HEK293T (cell line): Measurements from ENCODE around the gene HLCS.

Experiments
- ARNT ChIP-seq: fragments of 450-650 bp; IDR thresholded peaks from 2 replicates; pipeline ENCODE4 v1.6.1; 2017; ENCODE audit warnings: mild to moderate bottlenecking
- ELF4 ChIP-seq: fragments of 450-650 bp; IDR thresholded peaks from 2 replicates; pipeline ENCODE4 v1.6.1; 2017; ENCODE audit warnings: antibody characterized with exemption
- HDGF ChIP-seq: fragments of 450-650 bp; IDR thresholded peaks from 2 replicates; pipeline ENCODE4 v1.6.1; 2017; ENCODE audit warnings: antibody characterized with exemption, borderline replicate concordance
- NFRKB ChIP-seq: fragments of 450-650 bp; IDR thresholded peaks from 2 replicates; pipeline ENCODE4 v1.6.1; 2016; ENCODE audit warnings: mild to moderate bottlenecking, moderate library complexity
- SP1 ChIP-seq: fragments of 450-650 bp; IDR thresholded peaks from 2 replicates; pipeline ENCODE4 v1.6.1; 2017
- ZNF384 ChIP-seq: fragments of 450-650 bp; IDR thresholded peaks from 2 replicates; pipeline ENCODE4 v1.6.1; 2016

DNA sequence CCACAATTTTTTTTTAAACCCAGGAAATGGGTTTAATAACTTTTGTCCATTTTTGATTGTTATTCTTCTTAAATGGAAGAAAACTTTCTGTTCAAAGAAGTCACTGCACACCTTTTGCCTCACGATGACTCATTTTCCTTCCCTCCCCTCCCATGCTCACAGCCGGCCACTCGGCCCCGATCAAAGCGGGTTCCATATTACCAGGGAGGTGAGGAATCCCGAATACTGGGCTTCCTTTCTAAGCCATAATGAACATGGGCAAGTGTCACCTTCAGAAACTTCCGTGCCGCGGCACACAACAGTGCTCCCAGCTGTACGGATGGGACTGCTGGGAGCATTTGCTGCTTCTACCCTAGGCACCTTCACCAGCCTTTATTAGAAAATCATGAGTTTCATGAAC is 121.4 kb downstream of the HLCS start:
- TF ChIP-seq NFRKB (no peak), ZNF384 (no peak), ELF4 (no peak), HDGF (no peak), SP1 (no peak), ARNT (no peak)
